ENCODE measurements around the gene NOD2.

The NOD2 gene

DNA sequence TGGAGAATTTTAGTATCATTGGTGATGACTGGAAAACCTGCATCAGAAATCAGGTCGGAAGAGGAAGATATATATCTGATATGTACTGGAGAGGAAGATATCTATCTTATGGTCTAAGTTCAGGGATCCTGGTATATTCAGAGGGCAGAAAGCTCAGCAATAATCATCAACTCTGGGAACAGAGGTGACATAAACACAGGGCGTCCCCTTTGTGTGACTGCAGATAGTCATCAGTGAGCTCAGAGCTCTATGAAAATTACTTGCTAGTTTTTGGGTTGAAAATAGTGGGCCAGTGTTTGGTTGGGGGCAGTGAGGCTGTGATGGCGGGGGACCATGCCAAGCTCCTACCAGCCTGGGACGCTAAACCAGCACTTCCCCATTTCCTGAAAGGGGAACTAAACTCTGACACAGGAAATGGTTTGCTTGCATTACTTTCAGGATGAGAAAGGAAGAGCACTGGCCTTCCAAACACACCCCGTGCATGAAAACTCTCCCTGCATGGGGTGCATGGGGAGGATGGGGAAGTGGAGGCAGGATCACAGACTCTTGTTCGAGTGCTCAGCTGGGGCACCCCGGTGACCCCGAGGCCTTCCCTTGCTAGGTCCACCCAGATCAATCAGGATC, 15.8 kb downstream of the NOD2 start:
- TF ChIP-seq CTCF (IDR thresholded peaks at IDR 0.05) (no peak), ZFX (IDR thresholded peaks at IDR 0.05; ENCODE audit: borderline replicate concordance) (no peak)
- no peak overlapping the region for H3K27ac ChIP-seq

DNA sequence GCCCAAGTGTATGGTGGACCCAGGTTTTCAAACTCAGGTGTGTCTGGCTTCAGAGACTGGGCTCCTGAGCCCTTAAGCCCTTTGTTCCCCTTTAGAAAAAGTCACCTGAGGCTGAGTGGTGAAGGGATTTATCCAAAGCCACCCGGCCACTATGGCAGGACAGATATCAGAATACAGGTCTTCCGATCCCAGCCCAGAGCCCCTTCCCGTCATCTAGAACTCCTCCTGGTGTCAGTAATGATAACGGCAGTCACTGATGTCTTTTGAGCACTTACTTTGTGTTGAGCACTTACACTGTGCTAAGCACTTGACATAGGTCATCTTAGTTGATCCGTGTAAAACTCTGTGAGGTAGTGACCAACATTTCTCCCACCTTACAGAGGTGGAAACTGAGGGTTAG, 16.6 kb downstream of the NOD2 start:
- TF ChIP-seq ZFX (IDR thresholded peaks at IDR 0.05; ENCODE audit: borderline replicate concordance) (no peak), CTCF (IDR thresholded peaks at IDR 0.05) (no peak)
- no peak overlapping the region for H3K27ac ChIP-seq

DNA sequence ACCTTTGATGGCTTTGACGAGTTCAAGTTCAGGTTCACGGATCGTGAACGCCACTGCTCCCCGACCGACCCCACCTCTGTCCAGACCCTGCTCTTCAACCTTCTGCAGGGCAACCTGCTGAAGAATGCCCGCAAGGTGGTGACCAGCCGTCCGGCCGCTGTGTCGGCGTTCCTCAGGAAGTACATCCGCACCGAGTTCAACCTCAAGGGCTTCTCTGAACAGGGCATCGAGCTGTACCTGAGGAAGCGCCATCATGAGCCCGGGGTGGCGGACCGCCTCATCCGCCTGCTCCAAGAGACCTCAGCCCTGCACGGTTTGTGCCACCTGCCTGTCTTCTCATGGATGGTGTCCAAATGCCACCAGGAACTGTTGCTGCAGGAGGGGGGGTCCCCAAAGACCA, 17.6 kb downstream of the NOD2 start:
- no peak overlapping the region for H3K27ac ChIP-seq
- no peak for TF ChIP-seq ZFX (IDR thresholded peaks at IDR 0.05; ENCODE audit: borderline replicate concordance)
- TF ChIP-seq CTCF (IDR thresholded peaks at IDR 0.05): no peak

DNA sequence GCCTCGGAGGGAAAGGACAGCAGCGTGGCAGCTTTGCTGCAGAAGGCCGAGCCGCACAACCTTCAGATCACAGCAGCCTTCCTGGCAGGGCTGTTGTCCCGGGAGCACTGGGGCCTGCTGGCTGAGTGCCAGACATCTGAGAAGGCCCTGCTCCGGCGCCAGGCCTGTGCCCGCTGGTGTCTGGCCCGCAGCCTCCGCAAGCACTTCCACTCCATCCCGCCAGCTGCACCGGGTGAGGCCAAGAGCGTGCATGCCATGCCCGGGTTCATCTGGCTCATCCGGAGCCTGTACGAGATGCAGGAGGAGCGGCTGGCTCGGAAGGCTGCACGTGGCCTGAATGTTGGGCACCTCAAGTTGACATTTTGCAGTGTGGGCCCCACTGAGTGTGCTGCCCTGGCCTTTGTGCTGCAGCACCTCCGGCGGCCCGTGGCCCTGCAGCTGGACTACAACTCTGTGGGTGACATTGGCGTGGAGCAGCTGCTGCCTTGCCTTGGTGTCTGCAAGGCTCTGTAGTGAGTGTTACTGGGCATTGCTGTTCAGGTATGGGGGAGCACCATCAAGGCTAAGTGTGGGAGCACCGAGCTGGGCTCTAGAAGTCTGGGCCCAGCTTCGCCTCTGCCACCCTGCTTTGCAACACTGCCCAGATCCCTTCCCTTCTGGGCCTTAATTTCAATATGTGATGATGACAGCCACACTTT, 18.6 kb downstream of the NOD2 start:
- H3K27ac ChIP-seq: no peak overlapping the region
- no peak for TF ChIP-seq ZFX (IDR thresholded peaks at IDR 0.05; ENCODE audit: borderline replicate concordance)
- no peak for TF ChIP-seq CTCF (IDR thresholded peaks at IDR 0.05)

GRCh38 chr16:50712560-50712898, 19.1 kb downstream of the NOD2 start:
- no peak for TF ChIP-seq CTCF (IDR thresholded peaks at IDR 0.05)
- TF ChIP-seq ZFX (IDR thresholded peaks at IDR 0.05; ENCODE audit: borderline replicate concordance): no peak
- H3K27ac ChIP-seq: no peak overlapping the region

- no peak overlapping the region for H3K27ac ChIP-seq
Observed at GRCh38 chr16:50712956-50713355, 19.6 kb downstream of the NOD2 start.

More at GRCh38 chr16:50712956-50713355, 19.6 kb downstream of the NOD2 start:
- TF ChIP-seq CTCF (IDR thresholded peaks at IDR 0.05) (no peak), ZFX (IDR thresholded peaks at IDR 0.05; ENCODE audit: borderline replicate concordance) (no peak)
